ENCODE results near the gene FAM131A. TPM values are rescaled to one million over a fixed set of nuclear protein-coding genes. Genes with fewer than 3 reads are reported as not detected.

The FAM131A gene
- total and polyA plus RNA-seq, 4 donors: 0.81 to 5.7 (median 2.7) TPM

- Histone ChIP-seq H3K9ac (ENCODE audit: low read depth in 1 of 2, low read length in 2 of 2) (no peak overlapping the region), H3K36me3 (ENCODE audit: control insufficient read depth in 4 of 4, insufficient read depth in 3 of 4, low read depth in 1 of 4, low read length in 3 of 4) (peaks cover 8 to 35% (median 15%) of the 10 kb centered on the region in 4 donors), H3K9me3 (ENCODE audit: control insufficient read depth in 4 of 4, low read length in 3 of 4) (no peaks in the 10 kb centered on the region), H3K4me1 (ENCODE audit: control insufficient read depth in 4 of 4, insufficient read depth in 4 of 4, low read length in 3 of 4) (peaks cover 3 to 18% (median 11%) of the 10 kb centered on the region in 4 donors), H3K27ac (ENCODE audit: low read depth in 1 of 2, low read length in 2 of 2) (no peak overlapping the region), H3K27me3 (ENCODE audit: control insufficient read depth in 4 of 4, insufficient read depth in 4 of 4, low read length in 3 of 4) (no peaks in the 10 kb centered on the region), H3K4me3 (ENCODE audit: low read depth in 1 of 3, low read length in 3 of 3) (no peak overlapping the region)
- no peak for DNase-seq (ENCODE audit: low spot score)
- 95% methylated on average over 16 of the region's 16 CpGs for WGBS
- TF ChIP-seq YY1 (IDR thresholded peaks at IDR 0.05) (no peak), GABPA (IDR thresholded peaks at IDR 0.05 in 1 of 2, conservative IDR thresholded peaks at IDR 0.05 in 1 of 2) (no peak), EGR1 (IDR thresholded peaks at IDR 0.05; ENCODE audit: low read depth in 2 of 2) (no peak), REST (IDR thresholded peaks at IDR 0.05) (no peak)
Observed at GRCh38 chr3:184382326-184383032, 45.1 kb downstream of the FAM131A start.

GRCh38 chr3:184383033-184383740 lies 45.8 kb downstream of the FAM131A start:
- no peaks in the 10 kb centered on the region for H3K9me3 ChIP-seq (ENCODE audit: control insufficient read depth in 4 of 4, low read length in 3 of 4)
- H3K27me3 ChIP-seq (ENCODE audit: control insufficient read depth in 4 of 4, insufficient read depth in 4 of 4, low read length in 3 of 4): no peaks in the 10 kb centered on the region
- H3K27ac ChIP-seq (ENCODE audit: low read depth in 1 of 2, low read length in 2 of 2): no peak overlapping the region
- H3K4me1 ChIP-seq (ENCODE audit: control insufficient read depth in 4 of 4, insufficient read depth in 4 of 4, low read length in 3 of 4): peaks cover 3 to 17% (median 10%) of the 10 kb centered on the region in 4 donors
- H3K4me3 ChIP-seq (ENCODE audit: low read depth in 1 of 3, low read length in 3 of 3): no peak overlapping the region
- WGBS: 93% methylated on average over 15 of the region's 15 CpGs
- DNase-seq (ENCODE audit: low spot score): no peak
- H3K9ac ChIP-seq (ENCODE audit: low read depth in 1 of 2, low read length in 2 of 2): no peak overlapping the region
- TF ChIP-seq EGR1 (IDR thresholded peaks at IDR 0.05; ENCODE audit: low read depth in 2 of 2) (no peak), NR2F2 (IDR thresholded peaks at IDR 0.05) (no peak), SP1 (IDR thresholded peaks at IDR 0.05) (no peak), HNF4G (IDR thresholded peaks at IDR 0.05) (no peak), FOXA2 (IDR thresholded peaks at IDR 0.05) (no peak), TAF1 (conservative IDR thresholded peaks at IDR 0.05) (no peak), ATF3 (IDR thresholded peaks at IDR 0.05) (no peak), RAD21 (IDR thresholded peaks at IDR 0.05) (no peak), REST (IDR thresholded peaks at IDR 0.05) (no peak), CTCF (IDR thresholded peaks at IDR 0.05; ENCODE audit: low read depth, low read length, missing input control) (no peak), YY1 (IDR thresholded peaks at IDR 0.05) (no peak), MAX (IDR thresholded peaks at IDR 0.05) (no peak), HNF4A (conservative IDR thresholded peaks at IDR 0.05) (no peak), FOXA1 (IDR thresholded peaks at IDR 0.05) (no peak)
- peaks cover 8 to 42% (median 19%) of the 10 kb centered on the region in 4 donors for H3K36me3 ChIP-seq (ENCODE audit: control insufficient read depth in 4 of 4, insufficient read depth in 3 of 4, low read depth in 1 of 4, low read length in 3 of 4)
